ENCODE results near the gene PGM5.

- TF ChIP-seq POLR2A (IDR thresholded peaks at IDR 0.05) (no peak), CTCF (IDR thresholded peaks at IDR 0.05) (no peak)
These were observed 91.2 kb downstream of the PGM5 start for GRCh38 chr9:68447611-68448010.
